GM18873 (cell line): Measurements from ENCODE around the gene PSMD11.
"Not testable (repeated sequence)": the region's sequence is repeated elsewhere in the genome, so short reads cannot be mapped to it uniquely, and the experiment has no call there.

Source experiments
- ATAC-seq: cut with Tn5 transposase; IDR thresholded peaks from one replicate; pipeline ENCODE4 v1.9.1; 2021; ENCODE audit warnings: mild to moderate bottlenecking, moderate library complexity, moderate number of reproducible peaks; ENCODE audit not compliant: unreplicated experiment, low FRiP score

PSMD11 gene

DNA sequence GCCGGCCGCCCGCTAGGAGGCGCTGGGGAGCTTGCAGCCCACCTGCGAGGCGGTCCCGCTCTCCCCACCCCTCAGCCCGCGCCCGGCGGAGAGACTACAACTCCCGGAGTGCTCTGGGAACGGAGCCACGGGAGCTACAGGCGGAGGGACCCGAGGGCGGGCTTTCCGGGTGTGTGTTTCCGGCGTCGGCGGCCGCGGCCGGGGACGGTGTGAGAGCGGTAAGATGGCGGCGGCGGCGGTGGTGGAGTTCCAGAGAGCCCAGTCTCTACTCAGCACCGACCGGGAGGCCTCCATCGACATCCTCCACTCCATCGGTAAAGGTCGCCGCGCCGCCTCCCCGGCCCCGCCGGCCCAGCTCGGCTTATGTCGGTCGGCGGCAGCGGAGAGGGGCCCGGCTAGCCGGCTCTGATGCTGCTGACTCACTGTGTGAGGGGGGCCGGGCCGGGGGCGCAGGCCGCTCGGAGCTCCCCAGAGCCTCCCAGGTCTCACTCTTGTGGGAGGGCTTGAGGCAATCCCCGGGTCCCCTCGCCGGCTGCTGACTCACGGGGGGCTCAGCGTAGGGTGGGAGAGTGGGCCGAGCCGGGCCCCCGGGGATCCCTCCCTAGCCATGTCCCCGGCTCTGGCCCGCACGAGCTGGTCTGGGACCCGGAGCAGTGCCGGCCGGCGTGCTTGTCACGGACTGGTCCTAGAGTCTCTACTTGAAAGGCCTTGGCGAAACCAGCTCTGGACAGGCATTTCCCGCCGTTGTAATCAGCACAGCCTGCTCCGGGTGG lies at the start of gene PSMD11:
PSMD11 (plus strand) TSS at position 210 of the 773 bp plus-strand sequence; CDS start at position 224, 14 bp downstream.
- peak; percentile 79 for ATAC-seq

DNA sequence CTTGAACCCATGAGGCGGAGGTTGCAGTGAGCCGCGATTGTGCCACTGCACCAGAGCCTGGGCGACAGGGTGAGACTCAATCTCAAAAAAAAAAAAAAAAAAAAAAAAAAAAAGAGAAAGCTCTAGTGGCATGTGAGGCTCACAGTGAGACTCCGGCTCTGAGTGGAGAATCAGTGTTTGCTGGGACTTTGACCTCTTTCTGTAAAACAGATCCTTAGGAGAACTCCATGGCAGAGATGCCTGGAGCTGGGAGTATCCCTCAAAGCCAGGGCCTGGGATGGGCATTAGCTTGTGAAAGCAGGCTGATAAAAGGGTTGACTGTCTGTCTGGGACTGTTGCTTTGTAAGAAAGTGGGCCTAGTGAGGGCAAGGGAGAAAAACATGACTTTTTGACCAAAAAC lies 48.0 kb upstream of the PSMD11 start:
- ATAC-seq: no peak

DNA sequence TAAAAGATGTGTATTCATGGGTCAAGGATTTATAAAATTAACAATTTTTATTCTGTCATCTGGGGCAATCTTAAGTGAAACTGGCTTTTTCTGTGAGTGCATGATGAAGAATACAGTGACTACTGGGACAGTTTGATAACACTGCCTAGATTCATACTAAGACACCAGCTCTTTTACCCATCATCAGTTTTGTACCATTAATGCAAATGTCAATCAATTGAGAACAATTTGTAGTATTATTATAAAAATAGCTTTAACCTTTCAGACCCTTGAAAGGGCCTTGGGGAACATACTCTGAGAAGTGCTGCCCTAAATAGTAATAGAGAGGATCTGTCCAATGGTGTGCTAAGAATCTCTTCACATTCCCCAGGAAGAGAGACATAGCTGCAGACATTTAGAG lies 45.4 kb upstream of the PSMD11 start:
- no peak for ATAC-seq

DNA sequence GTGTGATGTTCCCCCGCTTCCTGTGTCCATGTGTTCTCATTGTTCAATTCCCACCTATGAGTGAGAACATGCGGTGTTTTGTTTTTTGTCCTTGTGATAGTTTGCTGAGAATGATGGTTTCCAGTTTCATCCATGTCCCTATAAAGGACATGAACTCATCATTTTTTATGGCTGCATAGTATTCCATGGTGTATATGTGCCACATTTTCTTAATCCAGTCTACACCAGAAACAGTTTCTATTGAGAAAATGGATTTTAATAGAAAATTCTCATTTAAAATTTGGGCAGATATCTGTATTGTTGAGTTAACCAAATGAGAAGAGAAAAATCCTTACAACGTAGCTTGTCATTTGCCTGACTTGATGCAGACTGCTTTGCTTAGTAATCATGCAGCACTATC lies 34.2 kb upstream of the PSMD11 start:
- ATAC-seq: not testable (repeated sequence)

DNA sequence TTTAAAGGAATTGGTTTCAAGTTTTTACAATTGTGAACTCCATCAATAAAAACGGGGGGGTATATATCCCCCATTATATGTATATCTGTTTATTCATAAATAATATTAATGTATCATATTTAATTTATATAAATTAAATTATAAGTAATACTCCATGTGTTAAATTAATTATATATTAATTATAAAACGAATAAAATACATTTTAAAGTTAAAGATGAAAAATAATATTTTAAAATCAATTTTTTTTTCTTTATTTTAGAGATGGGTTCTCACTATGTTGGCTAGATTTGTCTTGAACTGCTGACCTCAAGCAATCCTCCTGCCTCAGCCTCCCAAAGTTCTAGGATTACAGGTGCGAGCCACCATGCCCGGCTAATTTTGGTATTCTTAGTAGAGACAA lies 17.4 kb upstream of the PSMD11 start:
- ATAC-seq: no peak

DNA sequence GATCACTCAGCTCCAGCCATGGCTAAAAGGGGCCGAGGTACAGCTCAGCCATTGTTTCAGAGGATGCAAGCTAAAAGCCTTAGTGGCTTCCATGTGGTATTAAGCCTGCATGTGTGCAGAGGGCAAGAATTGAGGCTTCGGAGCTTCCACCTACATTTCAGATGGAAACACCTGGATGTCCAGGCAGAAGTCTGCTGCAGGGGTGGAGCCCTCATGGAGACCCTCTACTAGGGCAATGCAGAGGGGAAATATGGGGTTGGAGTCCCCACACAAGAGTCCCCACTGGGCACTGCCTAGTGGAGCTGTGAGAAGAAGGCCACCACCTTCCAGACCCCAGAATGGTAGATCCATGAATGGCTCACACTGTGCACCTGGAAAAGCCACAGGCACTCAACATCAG lies 14.7 kb upstream of the PSMD11 start:
- no peak for ATAC-seq

DNA sequence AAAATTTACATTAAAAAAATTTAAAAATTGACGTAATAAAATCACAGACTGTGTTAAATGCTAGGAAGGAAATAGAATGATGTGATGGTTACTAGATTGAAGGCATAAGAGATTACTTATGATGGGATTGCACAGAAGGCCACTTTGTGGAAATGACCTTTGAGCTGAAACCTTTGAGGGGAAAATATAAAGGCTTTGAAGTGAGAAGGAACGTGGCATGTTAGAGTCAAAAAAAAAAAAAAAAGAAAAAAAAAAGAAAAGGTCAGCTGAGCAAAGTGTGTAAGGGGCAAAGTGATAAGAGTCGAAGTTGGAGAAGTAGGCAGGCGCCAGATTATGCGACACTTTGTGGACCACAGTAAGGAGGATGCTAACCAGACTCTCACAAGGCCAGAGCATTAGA lies 3.6 kb upstream of the PSMD11 start:
- ATAC-seq: no peak

DNA sequence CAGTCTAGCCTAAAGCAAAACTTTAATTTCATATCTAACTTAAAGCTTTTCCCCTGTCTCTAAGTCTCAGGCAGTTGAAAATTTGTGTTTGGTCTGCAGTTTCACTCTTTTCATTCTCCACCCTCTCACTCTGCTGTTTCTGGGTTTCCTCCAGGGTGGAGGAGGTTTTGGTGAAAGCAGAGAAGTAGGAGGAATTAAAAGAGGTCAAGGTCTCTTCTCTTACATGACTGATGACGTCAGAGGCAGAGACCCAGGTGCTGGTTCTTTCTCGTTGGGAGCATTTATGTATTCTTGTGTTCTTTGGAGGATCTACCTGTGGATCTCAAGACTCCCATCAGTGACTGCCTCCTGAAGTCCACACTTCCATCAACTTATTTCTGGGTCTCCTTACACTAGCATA lies 2.4 kb upstream of the PSMD11 start:
- ATAC-seq: no peak

DNA sequence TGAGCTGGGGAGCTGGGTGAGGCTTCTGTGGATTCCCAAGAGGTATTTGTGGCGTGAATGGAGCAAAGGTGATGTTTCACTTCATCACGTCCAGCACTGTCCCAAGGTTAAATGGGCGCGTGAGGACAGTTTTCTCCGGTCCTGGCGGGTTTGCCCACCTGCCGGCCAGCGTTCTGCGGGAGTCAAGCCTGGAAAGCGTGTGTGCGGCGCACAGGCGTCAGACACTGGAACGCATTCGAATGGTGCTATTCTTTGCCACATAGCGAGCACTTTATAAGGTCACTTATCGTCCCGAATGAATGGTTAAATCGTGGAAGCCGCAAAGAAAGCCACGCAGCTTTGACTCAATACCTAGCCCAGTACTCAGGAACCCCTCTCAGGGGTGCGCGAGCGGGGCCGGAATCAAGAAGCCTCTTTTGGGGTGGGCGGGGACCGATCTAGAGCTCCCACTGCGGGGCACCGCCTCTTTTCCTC lies 446 bp upstream of the PSMD11 start:
- ATAC-seq: no peak

DNA sequence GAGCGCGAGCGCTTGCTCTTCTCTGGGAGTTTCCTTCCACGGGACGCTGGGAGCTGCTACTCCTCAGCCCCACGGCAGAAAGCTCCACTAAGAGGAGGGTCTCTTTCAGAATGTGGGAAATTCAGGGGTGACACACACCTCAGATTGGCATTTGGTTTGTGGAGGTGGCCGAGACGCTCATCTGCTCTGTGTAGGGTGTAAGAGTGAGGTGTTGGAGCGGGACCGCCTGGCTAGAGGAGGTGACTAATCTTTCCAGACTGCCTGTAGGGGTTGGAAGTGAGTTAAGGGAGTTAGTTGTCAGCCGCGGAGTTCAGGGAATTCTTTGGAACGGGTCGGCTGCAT lies 735 bp downstream of the PSMD11 start:
- ATAC-seq: no peak

DNA sequence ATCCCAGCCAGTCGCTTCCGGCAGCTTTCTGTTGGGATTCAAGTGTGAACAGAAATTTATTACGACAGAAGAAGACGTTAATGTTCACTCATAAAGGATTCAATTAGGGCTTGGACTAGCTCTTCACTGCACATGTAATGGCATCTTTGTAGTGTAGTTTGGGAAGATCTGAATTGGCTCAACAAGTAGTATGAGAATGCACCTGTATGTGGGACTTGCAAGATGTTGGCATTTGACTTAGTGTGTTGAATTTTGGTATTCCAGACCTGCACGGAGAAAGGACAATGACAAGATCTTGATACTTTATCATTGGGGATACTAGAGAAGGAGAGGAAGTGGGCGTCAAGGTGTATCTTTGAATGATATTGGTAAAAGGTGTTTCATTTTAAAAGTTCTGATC lies 1.2 kb downstream of the PSMD11 start:
- no peak for ATAC-seq

DNA sequence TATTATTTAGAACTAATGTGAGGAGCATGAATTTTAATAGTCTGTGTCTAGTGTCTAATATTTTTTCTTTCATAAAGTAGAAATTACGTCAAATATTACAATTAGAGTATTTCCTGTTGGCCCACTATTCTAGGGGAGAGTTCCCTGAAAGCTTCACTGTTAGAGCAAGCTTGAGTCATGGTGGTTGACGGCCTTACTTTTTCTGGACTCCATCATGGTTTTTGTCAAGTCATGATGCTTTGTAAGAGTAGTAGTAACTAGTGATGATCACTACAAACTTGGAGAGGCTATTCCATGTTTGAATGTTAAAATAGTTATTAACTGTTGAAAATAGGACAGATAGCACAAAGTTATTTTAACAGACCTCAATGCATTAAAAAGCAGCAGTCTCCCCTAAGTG lies 1.7 kb downstream of the PSMD11 start:
- ATAC-seq: no peak

DNA sequence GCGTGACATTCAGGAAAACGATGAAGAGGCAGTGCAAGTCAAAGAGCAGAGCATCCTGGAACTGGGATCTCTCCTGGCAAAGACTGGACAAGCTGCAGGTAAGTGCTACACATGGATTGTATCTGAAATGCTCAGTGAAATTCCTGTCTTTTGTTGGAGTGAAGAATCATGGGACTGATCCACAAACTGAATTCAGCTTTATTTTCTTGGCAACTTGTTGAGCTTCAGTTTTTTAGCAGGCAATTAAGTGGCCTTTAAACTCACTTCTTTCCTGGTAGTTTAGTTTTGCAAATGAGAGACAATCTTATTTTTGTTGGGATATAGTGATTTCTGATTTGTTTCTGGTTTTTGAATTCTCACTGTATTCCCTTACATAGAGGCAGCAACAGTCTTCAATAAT lies 2.6 kb downstream of the PSMD11 start:
- no peak for ATAC-seq

DNA sequence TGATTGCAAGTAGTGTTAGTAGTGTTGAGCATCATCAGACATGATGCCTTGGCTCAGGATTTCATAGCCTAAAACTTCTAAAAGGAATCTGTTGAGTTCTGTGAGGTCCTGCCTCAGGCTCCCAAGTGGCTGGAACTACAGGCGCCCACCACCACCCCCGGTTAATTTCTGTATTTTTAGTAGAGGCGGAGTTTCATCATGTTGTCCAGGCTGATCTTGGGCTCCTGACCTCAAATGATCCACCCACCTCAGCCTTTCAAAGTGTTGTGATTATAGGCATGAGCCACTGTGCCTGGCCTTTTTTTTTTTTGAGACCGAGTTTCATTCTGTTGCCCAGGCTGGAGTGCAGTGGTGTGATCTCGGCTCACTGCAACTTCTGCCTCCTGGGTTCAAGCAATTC lies 5.7 kb downstream of the PSMD11 start:
- ATAC-seq: no peak

DNA sequence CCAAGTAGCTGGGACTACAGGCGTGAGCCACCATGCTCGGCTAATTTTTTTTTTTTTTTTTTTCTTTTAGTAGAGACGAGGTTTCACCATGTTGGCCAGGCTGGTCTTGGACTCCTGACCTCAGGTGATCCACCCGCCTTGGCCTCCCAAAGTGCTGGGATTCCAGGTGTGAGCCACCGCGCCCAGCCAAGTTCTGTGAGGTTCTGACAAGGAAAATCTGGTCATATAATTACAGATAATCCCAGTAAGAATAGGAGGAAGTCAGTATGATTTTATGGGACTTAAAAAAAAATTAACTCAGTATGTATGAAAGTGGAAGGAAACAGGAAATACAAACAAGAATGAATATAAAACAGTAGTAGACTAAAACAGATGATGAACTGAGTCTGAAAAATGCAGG lies 6.1 kb downstream of the PSMD11 start:
- ATAC-seq: not testable (repeated sequence)

DNA sequence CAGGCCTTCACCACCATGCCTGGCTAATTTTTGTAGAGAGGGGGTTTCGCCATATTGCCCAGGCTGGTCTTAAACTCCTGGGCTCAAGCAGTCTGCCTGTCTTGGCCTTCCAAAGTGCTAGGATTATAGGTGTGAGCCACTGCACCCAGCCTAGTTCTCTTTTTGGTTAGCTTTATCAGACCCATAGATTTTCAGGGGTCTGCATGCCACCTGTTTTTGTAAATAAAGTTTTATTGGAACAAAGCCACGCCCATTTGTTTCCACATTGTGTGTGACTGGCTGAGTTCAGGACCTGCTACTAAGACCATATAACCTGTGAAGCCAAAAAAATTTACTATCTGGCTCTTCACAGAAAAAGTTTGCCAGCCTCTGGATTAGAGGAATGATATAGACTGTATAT lies 7.6 kb downstream of the PSMD11 start:
- ATAC-seq: no peak

DNA sequence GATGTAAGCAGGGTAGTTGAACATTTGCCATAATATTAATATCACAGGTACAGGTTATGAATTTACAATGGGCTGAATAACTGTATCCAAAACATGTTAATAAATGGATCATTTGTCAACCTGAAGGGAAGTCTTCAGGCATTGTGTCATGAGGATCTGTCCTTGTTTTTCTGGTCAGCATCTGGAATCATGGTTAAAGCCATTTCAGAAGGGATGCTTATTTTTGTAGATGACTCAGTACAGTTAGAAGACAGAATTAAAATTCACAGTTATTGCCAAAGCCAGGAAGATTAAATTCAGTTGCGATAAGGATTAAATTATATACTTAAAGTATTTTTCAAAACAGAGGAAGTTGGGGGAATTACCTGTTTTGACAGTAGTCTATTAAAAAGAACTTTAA lies 8.0 kb downstream of the PSMD11 start:
- no peak for ATAC-seq

DNA sequence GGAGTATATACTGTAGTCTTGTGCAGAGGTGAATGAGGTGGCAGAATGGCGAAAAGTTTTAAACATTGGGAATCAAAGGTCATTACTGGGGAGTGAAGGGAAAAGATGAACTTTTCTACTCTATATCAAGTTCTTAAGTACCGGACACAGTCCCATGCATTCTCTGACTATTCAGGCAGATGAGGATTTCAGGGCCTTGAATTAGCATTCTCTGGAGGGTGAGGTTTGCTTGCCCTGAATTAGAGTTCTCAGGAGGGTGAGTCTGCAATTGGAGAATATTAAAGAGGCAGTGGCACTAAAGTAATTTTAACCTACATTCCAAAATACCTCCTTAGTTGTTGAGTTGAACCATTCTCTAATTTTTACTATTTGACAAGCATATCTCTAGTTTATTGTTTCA lies 9.1 kb downstream of the PSMD11 start:
- ATAC-seq: no peak

DNA sequence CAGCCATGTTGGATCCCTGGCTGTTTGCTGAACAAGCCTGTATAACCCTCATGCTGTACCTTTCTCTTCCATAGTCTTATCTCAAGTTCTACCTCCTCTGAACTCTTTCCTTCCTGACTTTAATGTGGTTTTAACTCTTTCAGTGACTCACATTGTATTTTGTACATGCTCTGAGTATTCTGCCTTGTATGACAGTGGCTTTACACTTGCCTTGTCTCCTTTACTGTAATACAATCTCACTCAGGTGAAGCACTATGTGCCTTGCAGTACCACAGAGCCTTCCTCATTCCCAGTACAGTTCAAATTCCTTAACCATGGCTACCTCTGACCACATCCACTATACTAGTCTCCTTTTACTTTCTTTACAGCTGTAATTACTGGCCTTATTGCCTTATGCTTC lies 14.1 kb downstream of the PSMD11 start:
- no peak for ATAC-seq

DNA sequence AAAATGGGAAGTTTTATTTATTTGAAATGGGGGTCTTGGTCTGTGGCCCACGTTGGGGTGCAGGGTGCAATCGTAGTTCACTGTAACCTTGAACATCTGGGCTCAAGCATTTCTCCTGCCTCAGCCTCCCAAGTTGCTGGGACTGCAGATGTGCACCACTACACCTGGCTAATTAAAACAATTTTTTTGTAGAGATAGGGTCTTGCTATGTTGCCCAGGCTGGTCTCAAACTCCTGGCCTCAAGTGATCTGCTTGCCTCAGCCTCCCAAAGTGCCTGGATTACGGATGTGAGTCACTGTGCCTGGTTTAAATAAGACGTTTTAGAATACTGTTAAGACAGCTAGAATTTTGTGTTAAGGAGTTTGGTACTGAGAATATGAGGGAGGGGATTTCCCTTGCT lies 15.7 kb downstream of the PSMD11 start:
- no peak for ATAC-seq

DNA sequence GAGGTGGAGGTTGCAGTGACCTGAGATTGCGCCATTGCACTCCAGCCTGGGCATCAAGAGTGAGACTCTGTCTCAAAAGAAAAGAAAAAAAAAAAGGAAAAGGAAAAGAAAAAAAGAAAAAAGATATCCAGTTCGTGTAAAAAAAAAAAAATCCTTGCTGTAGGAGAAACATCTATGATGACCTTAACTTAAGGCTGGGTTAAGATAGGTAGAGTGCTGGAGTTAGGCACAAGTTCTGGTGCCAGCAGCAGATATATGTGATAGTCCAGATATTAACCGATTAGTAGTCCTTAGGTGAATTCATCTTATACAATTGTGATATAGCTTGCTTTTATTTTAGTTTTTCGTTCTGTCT lies 17.2 kb downstream of the PSMD11 start:
- ATAC-seq: no peak

DNA sequence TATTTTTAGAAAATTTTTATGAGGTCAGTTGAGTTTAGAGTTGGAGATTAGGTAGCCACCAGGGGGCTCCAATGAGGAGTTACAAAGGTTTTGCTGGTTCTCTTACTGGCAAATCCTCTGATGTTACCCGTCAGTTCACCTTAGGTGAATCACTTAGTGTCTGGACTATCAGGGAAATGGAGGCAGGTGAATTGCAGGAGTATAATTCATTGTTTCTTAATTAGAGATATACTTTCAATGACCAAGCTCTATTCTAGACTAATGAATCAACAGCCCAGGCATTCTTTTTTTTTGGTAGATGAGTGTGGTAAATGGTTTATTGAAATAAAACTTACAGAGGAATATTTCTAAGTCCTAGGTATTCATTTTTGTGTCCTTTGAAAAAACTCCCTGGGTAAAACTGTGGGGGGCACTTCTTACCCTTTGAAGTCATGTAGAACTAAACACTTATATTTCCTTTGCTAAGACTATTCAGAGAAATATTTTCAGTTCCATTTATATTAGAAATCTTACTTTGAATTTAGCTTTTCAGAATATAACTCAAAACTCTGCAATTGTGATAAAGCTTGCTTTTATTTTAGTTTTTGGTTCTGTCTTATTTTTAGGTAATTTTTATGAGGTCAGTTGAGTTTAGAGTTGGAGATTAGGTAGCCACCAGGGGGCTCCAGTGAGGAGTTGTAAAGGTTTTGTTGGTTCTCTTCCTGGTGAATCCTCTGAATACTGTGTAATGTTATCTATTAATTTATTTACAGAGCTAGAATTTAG lies 17.7 kb downstream of the PSMD11 start:
- no peak for ATAC-seq
